Right lung (tissue), 5 donors: ENCODE results near the gene NEK4. TPM values are rescaled to one million over a fixed set of nuclear protein-coding genes. Genes with fewer than 3 reads are reported as not detected.
"Not testable (repeated sequence)": the region's sequence is repeated elsewhere in the genome, so short reads cannot be mapped to it uniquely, and the experiment has no call there.

Experiments used
- DNase-seq, 2 donors: peaks; one replicate each; pipeline ENCODE4 v3.0.0-alpha.2; 2013
- polyA plus RNA-seq, 5 donors: library from polyadenylated mRNA; unstranded; fragments of 120-200 nt; gene quantifications; one replicate each; pipeline versions ENCODE4 v1.2.1 to v1.2.3, GENCODE V29; 2013; ENCODE audit warnings: inconsistent platforms in 1 of 5, low replicate concordance in 1 of 5; ENCODE audit not compliant: insufficient read length in 5 of 5, insufficient read depth in 1 of 5

Gene NEK4
- polyA plus RNA-seq, 5 donors, result 20.7 to 30.7 (median 27.2) TPM

DNA sequence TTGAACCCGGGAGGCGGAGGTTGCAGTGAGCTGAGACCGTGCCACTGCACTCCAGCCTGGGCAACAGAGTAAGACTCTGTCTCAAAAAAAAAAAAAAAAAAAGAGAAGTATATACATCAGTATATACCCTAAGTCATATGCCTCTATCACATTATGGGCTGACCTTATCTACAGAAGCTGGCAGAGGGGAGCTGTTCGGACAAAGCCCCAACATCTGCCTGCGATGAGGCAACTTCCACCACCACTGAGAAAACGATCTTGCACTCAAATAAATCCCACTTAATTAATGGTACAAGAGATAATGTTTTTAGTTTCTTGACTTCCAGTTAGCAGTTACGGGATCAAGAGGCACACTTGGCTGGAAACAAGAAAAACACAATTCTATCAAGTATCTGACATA, 67.4 kb downstream of the NEK4 start:
- no peak for DNase-seq

DNA sequence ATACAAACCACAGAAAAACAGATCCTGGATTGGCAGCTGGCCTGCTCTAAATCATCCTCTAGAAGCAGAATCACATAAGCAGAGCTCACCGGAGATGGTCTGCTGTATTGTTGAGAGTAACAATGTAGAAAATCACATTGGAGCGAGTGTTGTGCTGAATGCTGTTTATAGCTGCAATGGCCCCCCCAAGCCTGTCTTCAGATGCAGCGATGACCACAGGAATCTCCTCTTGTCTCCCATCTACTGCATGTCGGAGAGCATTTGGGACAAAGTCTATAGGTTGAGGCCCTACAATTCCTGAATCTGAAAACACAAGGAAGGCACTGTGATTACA, 73.1 kb downstream of the NEK4 start:
- no peak for DNase-seq

DNA sequence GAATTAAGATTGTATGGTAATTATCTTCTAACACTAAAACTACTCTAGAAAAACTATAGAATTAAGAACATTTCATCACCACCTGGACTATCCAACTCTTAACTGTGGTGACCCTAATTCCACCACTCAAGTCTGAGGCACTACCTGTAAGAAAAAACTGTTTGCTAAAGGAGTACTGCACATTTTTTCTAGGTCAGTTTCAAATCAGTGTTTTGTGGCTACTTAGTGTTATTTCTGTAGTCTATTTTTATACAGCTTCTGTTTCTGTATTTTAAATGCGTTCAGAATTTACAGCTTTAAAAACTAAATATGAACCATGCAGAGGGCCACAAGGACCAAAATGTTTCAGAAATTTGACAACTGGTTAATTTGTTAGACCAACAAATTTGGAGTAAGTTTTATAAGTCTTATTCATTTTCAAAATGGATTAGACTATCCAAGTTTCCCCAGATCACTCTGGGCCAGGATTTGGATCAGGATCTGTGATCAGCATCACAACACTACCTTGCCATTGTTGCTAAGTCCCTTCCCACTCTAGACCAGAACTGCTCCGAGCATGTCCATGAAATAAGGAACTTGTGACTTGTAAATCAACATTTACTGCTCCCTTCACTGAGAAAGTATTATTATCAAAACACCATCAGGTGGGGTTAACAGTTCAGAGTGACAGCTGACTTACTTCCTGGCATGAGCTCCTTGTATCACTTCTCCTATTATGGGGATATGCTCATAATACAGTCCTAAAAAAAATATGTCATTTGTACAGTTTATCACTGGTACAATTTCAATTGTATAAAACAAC, 73.7 kb downstream of the NEK4 start:
- no peak for DNase-seq

DNA sequence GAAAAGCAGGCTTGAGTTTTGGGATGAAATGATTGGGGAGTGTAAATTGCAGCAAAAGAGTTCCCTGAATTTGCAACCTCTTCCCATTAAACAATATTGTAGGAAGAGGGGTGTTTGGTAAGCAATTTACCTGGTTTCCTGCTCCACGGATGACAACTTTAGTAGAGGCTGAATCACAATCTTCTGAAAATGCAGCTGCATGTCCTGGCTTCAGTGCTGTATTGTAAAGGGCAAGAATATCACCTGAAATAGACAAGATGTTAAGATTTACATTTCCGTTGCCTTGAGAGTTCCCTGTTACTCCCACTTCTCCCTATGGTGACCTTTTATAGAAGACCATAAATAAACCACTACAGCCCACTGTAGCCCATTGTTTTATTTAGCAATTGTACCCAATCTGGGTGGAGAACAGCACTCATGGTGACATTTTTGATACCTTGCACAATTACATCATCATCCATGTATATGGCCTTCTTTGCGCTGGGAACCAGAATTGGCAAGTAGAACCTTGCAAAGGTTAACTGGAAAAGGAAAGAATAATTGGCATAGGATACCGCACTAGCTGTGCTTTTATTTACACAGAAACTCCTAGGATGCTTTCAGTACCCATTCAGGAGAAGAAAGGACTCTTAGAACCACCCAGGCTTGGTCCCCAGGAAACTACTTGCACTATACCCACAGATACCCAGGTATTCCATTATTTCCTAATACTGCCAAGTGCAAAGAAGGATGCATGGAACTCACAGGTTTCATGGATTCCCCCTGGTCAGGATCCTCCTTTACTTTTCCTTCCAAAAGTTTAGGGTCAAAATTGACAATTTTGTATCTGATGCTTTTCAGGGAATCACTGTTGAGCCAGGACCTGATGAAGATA, 74.7 kb downstream of the NEK4 start:
- DNase-seq, result no peak

DNA sequence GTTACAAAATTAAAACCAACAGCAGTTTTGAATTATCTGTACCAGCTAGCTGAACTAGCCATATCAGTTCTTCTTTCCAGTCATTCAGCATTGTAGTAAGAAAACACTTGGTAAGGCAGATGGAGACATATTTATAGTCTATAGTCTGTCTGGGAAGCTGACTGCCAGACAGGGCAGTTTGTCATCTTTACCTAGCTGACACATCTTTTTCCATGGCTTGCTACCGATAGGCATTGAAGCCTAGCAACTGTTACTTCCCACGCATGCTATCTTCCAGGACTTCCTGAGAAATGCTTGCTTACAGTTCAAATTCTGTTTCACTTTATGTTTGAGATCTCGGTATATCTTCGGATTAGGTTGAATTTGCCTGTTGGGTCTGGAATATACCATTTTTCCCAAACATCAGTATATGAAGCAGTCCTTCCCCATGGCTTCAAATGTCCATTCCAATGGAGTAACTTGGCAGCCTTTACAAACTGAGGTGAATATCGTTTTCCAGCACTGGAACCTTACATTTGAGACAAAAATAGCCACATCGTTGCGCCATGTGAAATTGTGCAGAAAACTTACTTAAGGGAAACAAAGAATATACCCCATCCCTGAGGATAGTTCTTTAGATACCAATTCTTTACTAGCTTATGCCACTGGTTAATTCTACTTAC, 76.1 kb downstream of the NEK4 start:
- DNase-seq, result no peak

DNA sequence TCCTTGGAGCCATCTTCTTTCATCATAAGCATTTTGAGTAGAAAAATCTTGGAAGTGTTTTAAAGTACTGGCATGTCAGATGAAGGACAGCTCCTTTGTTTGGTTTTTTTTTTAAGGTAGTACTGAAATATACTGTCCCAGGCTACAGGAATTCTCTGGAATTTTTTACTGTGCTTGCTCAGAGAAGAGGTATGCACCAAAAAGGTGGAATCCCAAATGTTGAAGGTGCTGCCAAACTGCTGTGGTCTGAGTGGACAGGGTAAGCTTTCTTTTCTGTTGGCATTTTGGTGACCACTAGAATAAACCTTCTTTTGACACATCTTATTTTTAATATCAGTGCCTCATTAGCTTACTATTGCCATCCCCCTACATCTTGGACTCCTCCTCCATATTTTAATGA, 77.7 kb downstream of the NEK4 start:
- no peak for DNase-seq

DNA sequence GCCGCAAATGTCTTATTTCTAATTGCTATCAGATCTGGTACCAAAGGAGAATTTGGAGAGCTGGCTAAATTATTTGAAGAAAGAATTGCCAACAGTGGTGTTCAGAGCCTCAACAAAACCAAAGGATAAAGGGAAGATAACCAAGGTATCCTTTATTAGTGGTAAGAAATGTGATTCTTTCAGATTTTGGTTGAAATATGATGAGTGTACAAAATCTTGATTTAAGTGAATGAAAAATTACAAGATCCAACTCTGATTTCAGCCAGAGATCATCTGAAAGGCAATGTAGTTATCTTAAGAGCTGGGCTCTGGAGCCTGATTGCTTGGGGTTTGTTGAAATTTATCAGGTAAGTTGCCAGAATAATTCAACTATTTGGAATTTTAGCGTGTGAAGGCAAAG, 80.2 kb downstream of the NEK4 start:
- DNase-seq, result no peak

DNA sequence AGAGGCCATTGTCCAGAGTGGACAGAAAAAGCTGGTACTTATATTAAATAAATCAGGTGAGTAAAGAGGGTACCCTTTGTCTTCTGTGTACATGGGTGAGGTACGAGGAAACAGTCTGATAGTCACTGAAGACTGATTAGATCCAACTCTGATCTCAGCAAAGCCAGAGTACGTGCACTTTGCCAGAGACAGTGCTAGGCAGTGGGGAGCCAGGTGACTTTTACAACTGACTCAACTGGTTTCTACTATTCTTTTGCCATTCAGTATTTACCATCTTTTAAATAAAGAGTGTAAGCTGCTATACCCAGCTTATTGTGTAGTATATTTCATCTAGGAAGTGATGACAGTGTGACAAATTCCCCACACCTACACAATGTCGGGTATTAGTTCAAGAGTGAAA, 81.6 kb downstream of the NEK4 start:
- no peak for DNase-seq

DNA sequence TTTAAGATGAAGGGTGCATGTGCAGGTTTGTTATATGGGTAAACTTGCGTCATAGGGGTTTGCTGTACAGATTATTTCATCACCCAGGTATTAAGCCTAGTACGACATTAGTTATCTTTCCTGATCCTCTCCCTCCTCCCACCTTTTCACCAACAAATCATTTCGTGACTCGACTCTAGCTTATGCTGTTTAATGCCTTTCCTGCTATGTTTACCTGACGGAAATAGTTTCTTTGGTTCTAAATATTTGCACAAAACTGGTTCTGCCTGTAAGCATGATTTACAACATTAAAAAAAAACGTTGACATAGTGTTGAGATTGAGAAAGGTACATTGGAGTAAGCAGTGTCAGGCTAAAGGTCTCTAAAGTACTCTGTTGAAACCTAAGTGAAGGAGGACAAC, 82.5 kb downstream of the NEK4 start:
- no peak for DNase-seq

DNA sequence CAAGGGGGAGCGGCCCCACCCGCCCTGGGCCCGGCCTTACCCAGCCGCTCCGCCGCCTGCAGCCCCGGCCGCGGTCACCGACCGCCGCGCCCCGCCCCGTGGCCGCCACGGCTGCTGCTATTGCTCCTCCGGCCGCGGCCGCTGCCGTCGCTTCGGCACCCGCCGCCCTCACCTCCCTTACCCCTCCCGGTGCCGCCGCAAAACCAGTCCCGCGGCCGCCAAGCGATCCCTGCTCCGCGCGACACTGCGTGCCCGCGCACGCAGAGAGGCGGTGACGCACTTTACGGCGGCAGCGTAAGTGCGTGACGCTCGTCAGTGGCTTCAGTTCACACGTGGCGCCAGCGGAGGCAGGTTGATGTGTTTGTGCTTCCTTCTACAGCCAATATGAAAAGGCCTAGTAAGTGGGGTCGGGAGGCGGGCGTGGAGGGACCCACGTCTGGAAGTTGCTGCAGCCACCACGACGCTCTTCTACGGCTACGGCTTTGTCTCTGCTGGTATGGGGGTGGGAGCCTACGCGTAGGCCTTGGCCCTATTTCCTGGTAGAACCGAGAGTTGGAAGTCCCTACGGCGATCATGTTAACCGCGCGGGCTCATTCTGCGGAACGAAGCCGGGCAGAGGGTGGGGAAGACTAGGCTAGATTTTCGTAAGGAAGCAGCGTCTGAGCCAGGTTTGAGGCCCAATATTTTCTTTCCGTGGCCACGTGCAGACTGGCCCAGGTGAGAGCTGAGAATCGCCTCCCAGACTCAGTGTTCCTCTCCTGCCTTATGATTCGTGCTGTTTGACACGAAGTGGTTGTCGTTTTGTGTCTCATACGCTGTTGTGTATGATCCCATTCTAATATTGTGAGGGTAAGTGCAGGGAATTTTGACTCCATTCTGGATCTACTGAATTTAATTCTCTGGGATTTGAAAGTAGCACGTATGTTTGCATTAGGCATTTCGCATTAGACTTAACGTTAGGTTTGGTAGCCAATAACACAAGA, 84.7 kb downstream of the NEK4 start, which contains the start of the genes GNL3 and PBRM1:
GNL3 (plus strand) TSS at position 324 of the 983 bp plus-strand sequence; CDS start at position 385, 61 bp downstream.
PBRM1 (minus strand) TSS at position 205 of the 983 bp plus-strand sequence.
- peak; percentile 94 to 96 for DNase-seq

DNA sequence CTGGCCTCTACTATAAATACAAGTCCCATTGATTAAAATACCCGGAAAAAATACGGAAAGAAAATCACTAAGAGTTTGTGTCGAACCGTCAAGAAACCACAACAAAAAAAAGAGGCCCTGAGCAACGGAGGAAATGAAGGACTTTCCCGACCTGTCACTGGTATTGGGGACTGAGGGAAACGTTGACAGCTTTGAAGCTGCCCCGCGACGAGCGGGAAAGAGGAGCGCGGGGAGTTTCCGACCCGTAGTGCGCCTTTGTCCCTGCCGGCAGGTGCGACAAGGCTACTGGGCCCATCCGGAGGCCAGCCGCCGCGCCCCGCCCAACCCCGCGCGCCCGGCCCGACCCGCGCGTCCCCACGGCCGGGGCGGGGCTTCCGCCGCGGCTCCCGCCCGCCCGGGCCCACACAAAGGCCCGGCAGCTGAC, 85.4 kb downstream of the NEK4 start:
- peak; percentile 62 to 65 for DNase-seq

DNA sequence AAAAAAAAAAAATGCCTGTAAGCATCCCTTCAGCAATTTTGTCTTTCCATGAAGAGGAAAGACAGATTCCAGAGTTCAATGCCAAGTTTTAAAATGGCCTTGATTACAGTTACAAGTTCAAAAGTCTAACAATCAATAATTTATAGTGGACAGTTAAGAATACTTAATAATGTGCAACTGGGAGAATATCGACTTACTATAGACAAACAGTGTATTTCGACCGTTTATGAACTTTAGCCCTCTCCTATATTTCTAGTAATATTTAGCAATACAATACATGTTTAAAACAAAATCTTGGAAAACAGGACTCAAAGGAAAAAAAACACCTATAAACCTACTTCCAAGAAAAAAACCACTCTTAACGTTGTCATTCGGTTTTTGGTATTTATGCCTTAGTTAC, 86.6 kb downstream of the NEK4 start:
- DNase-seq, result no peak

DNA sequence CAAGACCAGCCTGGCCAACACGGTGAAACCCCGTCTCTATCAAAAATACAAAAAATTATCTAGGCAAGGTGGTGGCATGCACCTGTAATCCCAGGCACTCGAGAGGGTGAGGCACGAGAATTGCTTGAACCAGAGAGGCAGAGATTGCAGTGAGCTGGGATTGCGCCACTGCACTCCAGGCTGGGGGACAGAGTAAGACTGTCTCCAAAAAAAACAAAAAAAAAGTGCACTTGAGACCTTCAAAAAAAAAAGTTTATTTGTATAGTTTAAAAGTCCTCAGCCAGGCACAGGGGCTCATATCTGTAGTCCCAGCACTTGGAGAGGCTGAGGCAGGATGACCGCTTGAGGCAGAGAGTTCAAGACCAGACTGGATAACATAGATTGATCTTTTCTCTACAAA, 87.1 kb downstream of the NEK4 start:
- no peak for DNase-seq

DNA sequence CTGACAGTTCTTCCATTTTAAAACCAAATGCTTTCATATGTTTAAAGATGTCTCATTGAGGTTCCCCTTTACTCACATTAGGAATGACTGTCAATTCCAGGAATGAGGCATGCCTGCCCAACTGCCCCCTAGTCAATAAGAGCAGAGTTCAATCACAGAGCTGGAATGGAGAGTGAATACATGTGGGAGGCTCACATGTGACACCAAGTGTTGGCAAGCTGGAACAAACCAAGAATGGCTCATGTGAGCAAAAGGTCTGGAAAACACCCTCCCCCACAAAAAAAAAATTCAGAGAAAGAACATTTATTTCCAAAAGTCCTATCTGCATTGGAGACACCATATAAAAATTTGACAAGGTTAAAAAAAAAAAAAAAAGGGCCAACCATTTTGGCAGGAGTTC, 88.7 kb downstream of the NEK4 start:
- no peak for DNase-seq

DNA sequence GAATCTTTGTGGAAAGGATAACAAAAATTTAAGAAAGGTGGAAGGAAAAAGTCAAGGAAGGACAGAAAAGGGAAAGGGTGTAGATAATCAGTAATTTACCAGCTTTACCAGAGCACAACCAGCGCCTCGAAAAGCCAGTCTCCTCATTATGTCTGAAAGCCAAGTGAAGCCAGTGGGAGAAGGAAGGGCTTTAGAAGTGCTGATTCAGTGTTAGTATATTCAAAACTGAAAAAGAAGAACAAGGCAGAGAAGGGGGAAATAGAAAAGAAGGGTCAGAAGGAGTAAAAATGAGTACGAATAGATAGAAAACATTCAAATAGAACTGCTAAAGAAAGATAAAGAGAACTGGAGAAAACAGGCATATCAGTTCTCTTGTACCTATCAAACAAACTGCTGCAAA, 89.1 kb downstream of the NEK4 start:
- DNase-seq, result no peak

DNA sequence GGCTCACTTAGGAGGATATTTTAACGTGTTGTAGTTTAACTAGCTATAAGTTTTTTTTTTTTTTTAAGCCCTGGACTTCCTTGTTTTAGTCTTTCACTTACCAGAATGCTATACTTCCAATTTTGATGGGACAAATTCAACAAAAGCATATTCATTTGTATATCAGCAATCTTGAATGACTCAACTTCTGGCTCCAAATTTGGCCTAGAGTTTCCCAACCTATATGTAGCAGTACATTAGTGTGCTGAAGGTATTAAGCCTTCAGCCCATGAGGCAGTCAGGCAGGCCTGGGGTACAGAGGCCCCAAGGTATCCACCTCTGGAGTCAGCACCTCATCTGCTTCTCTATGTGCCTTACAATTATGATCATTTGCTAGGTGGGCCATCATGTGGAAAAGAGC, 90.9 kb downstream of the NEK4 start:
- DNase-seq, result no peak

DNA sequence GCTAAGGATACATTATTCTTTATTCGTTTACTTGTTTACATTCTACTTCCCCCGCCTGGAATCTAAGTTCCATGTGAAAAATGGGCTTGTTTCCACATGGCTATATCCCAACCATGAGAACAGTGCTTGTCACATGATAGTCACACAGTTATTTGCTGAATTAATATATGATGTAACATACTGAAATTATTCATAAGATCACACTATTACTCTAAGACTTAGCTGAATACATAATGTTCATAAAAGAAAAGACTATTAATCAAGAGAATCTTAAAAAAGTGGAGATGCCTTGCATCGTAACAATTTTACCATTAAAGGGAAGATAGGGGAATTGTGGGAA, 91.6 kb downstream of the NEK4 start:
- no peak for DNase-seq

DNA sequence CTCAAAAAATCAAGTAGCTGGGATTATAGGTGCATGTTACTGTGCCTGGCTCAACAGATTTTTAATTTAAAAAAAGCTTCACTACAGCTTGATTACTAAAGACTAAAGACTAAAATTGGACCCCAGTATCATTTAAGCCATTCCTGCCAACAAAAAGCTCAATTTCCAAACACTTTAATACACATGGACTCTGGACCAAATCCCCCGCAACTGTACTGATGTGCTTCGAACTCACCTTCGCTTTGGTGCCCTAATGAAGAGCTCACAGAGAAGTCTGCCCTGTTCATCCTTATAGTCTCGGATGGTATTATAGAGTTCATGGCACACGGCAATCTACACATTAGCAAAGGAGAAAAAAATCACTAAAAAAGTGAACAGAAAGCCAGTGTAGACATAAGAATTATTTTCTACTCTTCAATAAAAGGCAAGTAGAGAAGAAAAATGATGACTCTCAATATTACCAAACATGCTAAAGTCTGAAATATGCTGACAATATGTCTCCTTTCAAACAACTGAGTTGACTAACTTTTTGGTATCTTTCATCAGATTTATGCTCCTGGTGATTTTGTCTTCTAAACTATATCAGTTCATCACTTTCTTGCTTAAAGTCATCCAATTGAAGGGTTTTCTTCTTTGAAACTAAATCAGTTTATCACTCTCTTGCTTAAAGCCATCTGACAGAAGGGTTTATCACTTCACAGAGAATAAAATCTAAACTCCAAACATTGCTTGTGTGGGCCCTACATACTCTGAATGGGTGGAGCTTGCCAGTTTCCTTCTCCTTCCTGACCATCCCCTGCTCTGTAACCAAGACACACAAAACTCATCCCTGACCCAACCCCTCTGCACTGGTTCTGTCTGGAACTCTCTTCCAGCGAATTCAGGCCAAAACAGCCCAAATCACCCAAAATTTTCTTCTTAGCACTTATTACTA, 92.2 kb downstream of the NEK4 start:
- DNase-seq, result no peak

DNA sequence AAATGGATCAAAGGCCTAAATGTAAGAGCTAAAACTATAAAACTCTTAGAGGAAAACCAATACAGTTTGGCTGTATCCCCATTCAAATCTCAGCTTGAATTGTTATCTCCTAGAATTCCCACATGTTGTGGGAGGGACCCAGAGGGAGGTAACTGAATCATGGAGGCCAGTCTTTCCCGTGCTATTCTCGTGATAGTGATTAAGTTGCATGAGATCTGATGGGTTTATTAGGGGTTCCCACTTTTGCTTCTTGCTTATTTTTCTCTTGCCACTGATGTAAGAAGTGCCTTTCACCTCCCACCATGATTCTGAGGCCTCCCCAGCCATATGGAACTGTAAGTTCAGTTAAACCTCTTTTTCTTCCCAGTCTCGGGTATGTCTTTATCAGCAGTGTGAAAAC, 94.5 kb downstream of the NEK4 start:
- not testable (repeated sequence) for DNase-seq

DNA sequence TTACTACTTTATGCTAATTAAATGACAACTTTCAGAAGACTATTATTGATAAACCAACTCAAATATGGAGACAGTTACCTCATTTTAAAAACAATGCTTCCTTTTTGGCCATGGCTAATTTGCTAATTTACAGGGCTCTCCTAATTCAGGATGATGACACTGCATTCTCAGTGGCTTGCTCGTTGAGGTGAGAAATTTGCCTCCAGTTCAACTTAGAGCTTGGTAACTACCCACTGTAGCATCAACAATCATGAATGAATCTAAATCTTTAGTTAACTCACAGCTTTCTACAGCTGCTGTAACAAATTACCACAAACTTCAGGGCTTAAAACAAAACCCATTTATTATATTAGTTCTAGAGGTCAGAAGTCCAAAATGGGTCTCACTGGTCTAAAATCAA, 99.1 kb downstream of the NEK4 start:
- DNase-seq, result no peak
